ENCODE measurements around the gene ATXN7L2. TPM values are rescaled to one million over a fixed set of nuclear protein-coding genes. Genes with fewer than 3 reads are reported as not detected.

The ATXN7L2 gene, protein sequence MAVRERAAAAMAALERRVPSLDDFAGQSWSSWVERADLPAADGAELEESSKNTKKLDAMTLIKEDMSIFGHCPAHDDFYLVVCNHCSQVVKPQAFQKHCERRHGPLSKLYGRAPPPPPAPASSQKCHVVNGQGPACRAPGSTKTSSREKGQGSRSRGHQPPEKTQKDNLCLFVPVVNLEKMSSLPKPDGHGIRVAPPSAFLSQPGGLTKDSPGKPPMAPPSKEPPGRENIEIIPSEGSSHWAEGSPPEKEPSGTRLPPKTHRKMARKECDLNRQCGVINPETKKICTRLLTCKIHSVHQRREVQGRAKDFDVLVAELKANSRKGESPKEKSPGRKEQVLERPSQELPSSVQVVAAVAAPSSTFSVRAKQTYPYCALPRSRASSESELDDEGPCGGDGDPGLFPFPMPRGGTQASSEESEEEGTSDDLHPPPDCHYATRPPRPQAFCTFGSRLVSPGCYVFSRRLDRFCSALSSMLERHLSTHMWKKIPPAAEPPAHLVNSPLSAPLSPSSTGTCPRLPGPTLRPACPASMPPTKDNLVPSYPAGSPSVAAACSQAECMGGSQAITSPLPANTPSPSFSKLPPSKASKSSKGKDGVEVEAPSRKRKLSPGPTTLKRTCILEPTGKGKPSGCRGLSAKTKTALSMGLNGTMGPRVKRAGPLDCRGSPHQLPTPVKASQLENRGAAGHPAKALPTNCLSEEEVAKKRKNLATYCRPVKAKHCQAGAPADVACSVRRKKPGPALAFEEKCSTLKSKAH
- 2.1 TPM for total RNA-seq
- long read RNA-seq, partial matches to known transcripts: 2 of 6 reads
- long read RNA-seq, other reads (novel, unspliced or antisense): 3 of 6 reads

DNA sequence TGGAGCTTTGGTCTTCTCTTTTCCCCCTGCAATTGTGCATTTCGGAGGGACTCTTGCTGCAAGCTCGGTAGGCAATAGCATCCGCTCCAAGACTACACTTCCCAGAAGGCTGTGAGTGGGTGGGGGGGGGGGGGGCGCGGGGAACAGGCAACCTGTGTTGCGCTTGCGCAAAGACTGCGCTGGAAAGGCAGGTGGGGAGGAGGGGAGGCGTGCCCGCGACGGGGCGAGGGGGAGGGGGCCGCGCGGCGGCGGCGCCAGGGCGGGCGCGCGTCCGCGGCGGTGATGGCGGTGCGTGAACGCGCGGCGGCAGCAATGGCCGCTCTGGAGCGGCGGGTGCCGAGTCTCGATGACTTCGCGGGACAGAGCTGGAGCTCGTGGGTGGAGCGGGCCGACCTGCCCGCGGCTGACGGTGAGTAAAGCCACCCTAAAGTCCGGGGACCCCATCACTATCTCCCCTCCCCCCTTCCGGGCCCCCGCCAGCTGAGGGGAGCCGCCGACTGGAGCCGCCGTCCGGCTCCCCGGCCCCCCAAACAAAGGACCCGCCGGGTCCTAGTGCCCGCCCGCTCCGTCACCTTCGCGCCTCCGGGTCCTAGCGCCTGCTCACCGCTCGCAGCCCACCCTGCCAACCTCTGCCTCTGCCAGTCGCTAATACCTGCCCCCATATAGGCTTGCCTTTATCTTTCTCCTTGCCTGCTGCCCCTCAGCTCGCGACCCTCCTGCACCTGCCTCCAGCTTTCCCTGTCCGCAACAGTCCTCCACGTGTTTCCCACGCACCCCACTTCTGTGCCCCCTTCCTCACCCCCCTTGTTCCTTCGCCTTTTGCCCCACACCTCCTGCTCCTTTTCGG, at the start of gene ATXN7L2:
TSS of gene ATXN7L2 (plus strand) at position 234 of the 847 bp plus-strand sequence. CDS start at position 283, 49 bp downstream.
- H3K27me3 ChIP-seq (ENCODE audit: low read depth): no peaks in the 10 kb centered on the region
- peaks cover 23% of the 10 kb centered on the region for H3K4me1 ChIP-seq
- intact Hi-C loops (cut with micrococcal nuclease): no loop called here
- H3K36me3 ChIP-seq: peaks cover 15% of the 10 kb centered on the region
- TF ChIP-seq, protein P1, sequence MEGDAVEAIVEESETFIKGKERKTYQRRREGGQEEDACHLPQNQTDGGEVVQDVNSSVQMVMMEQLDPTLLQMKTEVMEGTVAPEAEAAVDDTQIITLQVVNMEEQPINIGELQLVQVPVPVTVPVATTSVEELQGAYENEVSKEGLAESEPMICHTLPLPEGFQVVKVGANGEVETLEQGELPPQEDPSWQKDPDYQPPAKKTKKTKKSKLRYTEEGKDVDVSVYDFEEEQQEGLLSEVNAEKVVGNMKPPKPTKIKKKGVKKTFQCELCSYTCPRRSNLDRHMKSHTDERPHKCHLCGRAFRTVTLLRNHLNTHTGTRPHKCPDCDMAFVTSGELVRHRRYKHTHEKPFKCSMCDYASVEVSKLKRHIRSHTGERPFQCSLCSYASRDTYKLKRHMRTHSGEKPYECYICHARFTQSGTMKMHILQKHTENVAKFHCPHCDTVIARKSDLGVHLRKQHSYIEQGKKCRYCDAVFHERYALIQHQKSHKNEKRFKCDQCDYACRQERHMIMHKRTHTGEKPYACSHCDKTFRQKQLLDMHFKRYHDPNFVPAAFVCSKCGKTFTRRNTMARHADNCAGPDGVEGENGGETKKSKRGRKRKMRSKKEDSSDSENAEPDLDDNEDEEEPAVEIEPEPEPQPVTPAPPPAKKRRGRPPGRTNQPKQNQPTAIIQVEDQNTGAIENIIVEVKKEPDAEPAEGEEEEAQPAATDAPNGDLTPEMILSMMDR (IDR thresholded peaks at IDR 0.05; ENCODE audit: borderline replicate concordance): no peak
- H3K9me3 ChIP-seq (replicated peaks): no peaks in the 10 kb centered on the region
- H3K4me3 ChIP-seq: peak within 1 kb of the TSS; percentile 79
- DNase-seq: peak; percentile 92
- peak within 1 kb of the TSS; percentile 98 for H3K27ac ChIP-seq (replicated peaks)

DNA sequence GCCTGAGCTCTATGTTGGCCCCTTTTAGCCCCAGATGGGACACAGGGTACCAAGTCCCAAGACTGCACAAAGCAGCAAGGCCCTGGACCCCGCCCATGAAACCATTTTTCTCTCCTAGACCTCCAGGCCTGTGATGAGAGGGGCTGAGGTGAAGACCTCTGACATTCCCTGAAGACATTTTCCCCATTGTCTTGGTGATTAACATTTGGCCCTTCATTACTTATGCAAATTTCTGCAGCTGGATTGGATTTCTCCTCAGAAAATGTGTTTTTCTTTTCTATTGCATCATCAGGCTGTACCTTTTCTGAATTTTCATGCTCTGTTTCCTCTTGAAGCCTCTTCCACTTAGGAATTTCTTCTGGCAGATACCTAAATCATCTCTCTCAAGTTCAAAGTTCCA, 49.2 kb upstream of the ATXN7L2 start:
- Histone ChIP-seq H3K4me3 (no peak overlapping the region), H3K27ac (replicated peaks) (no peak overlapping the region), H3K36me3 (no peaks in the 10 kb centered on the region), H3K4me1 (no peaks in the 10 kb centered on the region), H3K9me3 (replicated peaks) (no peaks in the 10 kb centered on the region), H3K27me3 (ENCODE audit: low read depth) (no peaks in the 10 kb centered on the region)
- intact Hi-C loops (cut with micrococcal nuclease): no loop called here
- no peak for DNase-seq
- TF ChIP-seq, protein P1 (IDR thresholded peaks at IDR 0.05; ENCODE audit: borderline replicate concordance): no peak

DNA sequence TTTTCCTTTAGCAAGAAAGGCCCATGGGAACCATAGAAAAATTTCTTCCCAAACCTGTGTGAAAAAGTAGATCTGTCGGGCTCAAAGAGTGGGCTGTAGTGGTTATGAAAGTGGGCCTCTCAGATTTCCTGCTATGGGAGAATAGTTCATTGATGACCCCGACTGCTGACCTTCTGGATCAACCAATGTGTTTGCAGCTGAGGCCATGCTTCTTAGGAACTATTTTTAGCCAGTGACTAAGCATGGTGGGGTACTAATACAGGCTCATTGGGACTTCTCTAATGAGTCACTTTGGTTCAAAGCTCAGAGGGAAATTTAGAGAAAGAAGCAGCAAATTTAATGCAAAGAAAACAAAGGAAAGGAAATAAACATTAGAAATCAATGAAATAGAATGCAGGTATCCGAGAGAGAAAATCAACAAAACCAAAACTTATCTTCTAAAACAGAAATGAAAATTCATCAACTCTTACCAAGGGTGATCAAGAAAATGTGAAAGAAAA, 44.9 kb upstream of the ATXN7L2 start:
- H3K4me3 ChIP-seq: no peak overlapping the region
- H3K27ac ChIP-seq (replicated peaks): peak overlapping the region; percentile 50
- intact Hi-C loops (cut with micrococcal nuclease): no loop called here
- no peaks in the 10 kb centered on the region for H3K36me3 ChIP-seq
- H3K27me3 ChIP-seq (ENCODE audit: low read depth): peaks cover 8% of the 10 kb centered on the region
- no peaks in the 10 kb centered on the region for H3K9me3 ChIP-seq (replicated peaks)
- no peaks in the 10 kb centered on the region for H3K4me1 ChIP-seq
- TF ChIP-seq, protein P1 (IDR thresholded peaks at IDR 0.05; ENCODE audit: borderline replicate concordance): no peak
- DNase-seq: no peak

DNA sequence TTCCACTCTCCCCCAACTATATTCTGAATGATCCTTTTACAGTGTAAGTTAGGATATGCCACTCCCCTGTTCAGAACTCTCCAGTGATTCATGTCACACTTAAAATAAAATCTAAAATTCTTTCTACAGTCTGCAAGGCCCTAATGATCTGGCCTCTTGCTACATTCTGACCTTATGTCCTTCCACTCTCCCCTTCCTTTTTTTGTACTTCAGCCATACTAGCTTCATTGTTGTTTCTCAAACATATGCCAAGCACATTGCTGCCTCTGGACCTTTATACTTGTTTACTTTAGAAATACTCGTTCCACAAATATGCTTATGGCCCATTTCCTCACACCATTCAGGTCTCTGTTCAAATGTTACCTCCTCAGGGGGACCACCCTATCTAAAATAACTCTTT, 42.6 kb upstream of the ATXN7L2 start:
- DNase-seq: no peak
- Histone ChIP-seq H3K9me3 (replicated peaks) (no peaks in the 10 kb centered on the region), H3K27me3 (ENCODE audit: low read depth) (peaks cover 18% of the 10 kb centered on the region), H3K36me3 (no peaks in the 10 kb centered on the region), H3K4me3 (no peak overlapping the region), H3K27ac (replicated peaks) (no peak overlapping the region), H3K4me1 (no peaks in the 10 kb centered on the region)
- intact Hi-C loops (cut with micrococcal nuclease): no loop called here
- TF ChIP-seq, protein P1 (IDR thresholded peaks at IDR 0.05; ENCODE audit: borderline replicate concordance): no peak

DNA sequence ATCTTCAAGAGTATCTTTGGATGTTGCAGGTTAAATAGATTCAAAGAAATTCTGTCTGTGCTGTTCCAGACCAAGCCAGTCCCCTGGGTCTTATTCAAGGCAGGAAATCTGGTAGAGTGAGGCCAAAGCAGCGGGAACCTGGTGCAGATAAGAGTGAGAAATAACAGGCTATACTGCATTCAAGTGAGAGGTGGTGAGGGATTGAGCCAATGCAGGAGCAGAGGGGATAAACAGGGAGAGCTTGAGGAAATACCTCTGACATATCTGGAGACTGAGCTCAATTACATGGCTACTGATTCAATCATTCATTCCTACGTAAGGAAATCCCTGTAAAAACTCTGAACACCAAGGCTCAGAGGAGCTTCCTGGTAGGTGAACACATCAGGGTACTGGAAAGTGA, 40.2 kb upstream of the ATXN7L2 start:
- intact Hi-C loops (cut with micrococcal nuclease): no loop called here
- DNase-seq: no peak
- Histone ChIP-seq H3K4me3 (no peak overlapping the region), H3K4me1 (no peaks in the 10 kb centered on the region), H3K9me3 (replicated peaks) (no peaks in the 10 kb centered on the region), H3K27me3 (ENCODE audit: low read depth) (peaks cover 32% of the 10 kb centered on the region), H3K27ac (replicated peaks) (no peak overlapping the region), H3K36me3 (no peaks in the 10 kb centered on the region)
- TF ChIP-seq, protein P1 (IDR thresholded peaks at IDR 0.05; ENCODE audit: borderline replicate concordance): no peak

Measured in left ventricle myocardium inferior (tissue), 1 donor.